H1 (cell line): ENCODE data around the gene RELL1. TPM values are rescaled to one million over a fixed set of nuclear protein-coding genes. Genes with fewer than 3 reads are reported as not detected.

Experiments used
- CTCF ChIA-PET: fragments of 300-600 bp; sonication (Branson Sonifier 250); formaldehyde crosslinking; loops from one replicate; lab custom pipeline; 2021; ENCODE audit not compliant: partially characterized antibody; lab: Charles Lee
- POLR2A ChIA-PET: fragments of 300-600 bp; sonication (Branson Sonifier 250); formaldehyde crosslinking; loops from one replicate; lab custom pipeline; 2021; ENCODE audit warnings: inconsistent platforms; ENCODE audit not compliant: partially characterized antibody; lab: Charles Lee
- DNase-seq, 2 experiments: peaks; one replicate each; pipeline versions ENCODE4 v3.0.0 to v3.0.0-alpha.2; 2010 to 2022; ENCODE audit warnings: low spot score in 2 of 2, low read depth in 1 of 2, mixed read lengths in 1 of 2
- FAIRE-seq: peaks from 2 replicates; lab custom pipeline; 2011; peaks lifted over from hg19 to GRCh38; lab: Jason Lieb, UNC
- H2AFZ ChIP-seq: 2 replicates; pipeline ENCODE4 v1.8.1; 2012; ENCODE audit warnings: low read length, inconsistent platforms
- H2AK5ac ChIP-seq: 2 replicates; pipeline ENCODE4 v1.6.1; 2013; ENCODE audit warnings: low read depth, low read length
- H2BK120ac ChIP-seq: replicated peaks from 2 replicates; pipeline ENCODE3; 2013; ENCODE audit warnings: low read depth, low read length, inconsistent platforms
- H2BK12ac ChIP-seq: 2 replicates; pipeline ENCODE4 v1.6.1; 2013; ENCODE audit warnings: low read depth, low read length
- H2BK15ac ChIP-seq: 2 replicates; pipeline ENCODE4 v1.6.1; 2013; ENCODE audit warnings: low read length
- H2BK20ac ChIP-seq: 2 replicates; pipeline ENCODE4 v1.6.1; 2013; ENCODE audit warnings: low read length
- H2BK5ac ChIP-seq: 2 replicates; pipeline ENCODE4 v1.6.1; 2013; ENCODE audit warnings: low read depth, low read length
- H3K14ac ChIP-seq: 2 replicates; pipeline ENCODE4 v1.6.1; 2013; ENCODE audit warnings: inconsistent platforms; ENCODE audit not compliant: insufficient read length
- H3K18ac ChIP-seq: 2 replicates; pipeline ENCODE4 v1.6.1; 2013; ENCODE audit warnings: low read length; ENCODE audit errors: extremely low read depth
- H3K23ac ChIP-seq: 2 replicates; pipeline ENCODE4 v1.6.1; 2013; ENCODE audit warnings: inconsistent platforms; ENCODE audit not compliant: insufficient read length
- H3K23me2 ChIP-seq: 2 replicates; pipeline ENCODE4 v1.6.1; 2013; ENCODE audit warnings: low read depth, low read length
- H3K27ac ChIP-seq: 2 replicates; pipeline ENCODE4 v1.6.1; 2011; ENCODE audit warnings: low read depth, low read length, inconsistent platforms
- H3K27me3 ChIP-seq, 4 experiments: replicated peaks in 1 of 4; 1 replicate in 1 of 4; 2 replicates in 3 of 4; pipeline versions ENCODE4 v1.6.1 to v1.8.1; 2011 to 2013; ENCODE audit warnings: low read length in 3 of 4, mild to moderate bottlenecking in 3 of 4, inconsistent platforms in 2 of 4, mixed read lengths in 2 of 4, moderate library complexity in 1 of 4; ENCODE audit not compliant: control insufficient read depth in 3 of 4, insufficient read depth in 3 of 4; ENCODE audit errors: extremely low read depth in 1 of 4
- H3K36me3 ChIP-seq, 4 experiments: 2 replicates each; pipeline versions ENCODE4 v1.6.1 to v1.8.1; 2011 to 2013; ENCODE audit warnings: mild to moderate bottlenecking in 4 of 4, low read length in 3 of 4, moderate library complexity in 2 of 4, control low read depth in 1 of 4, inconsistent platforms in 1 of 4; ENCODE audit not compliant: insufficient read depth in 4 of 4, control insufficient read depth in 2 of 4
- H3K4ac ChIP-seq: replicated peaks from 2 replicates; pipeline ENCODE3; 2013; ENCODE audit warnings: low read length, low read depth, mixed read lengths, inconsistent platforms; ENCODE audit not compliant: insufficient read length
- H3K4me1 ChIP-seq, 4 experiments: replicated peaks in 1 of 4; 1 replicate in 1 of 4; 2 replicates in 3 of 4; pipeline versions ENCODE4 v1.6.1 to v1.8.1; 2011 to 2013; ENCODE audit warnings: low read length in 3 of 4, inconsistent platforms in 2 of 4, mixed read lengths in 1 of 4; ENCODE audit not compliant: insufficient read depth in 4 of 4, control insufficient read depth in 3 of 4
- H3K4me2 ChIP-seq, 2 experiments: 2 replicates each; pipeline versions ENCODE4 v1.6.1 to v1.8.1; 2011 to 2013; ENCODE audit warnings: low read depth in 2 of 2, low read length in 2 of 2, control low read depth in 1 of 2, inconsistent platforms in 1 of 2, mild to moderate bottlenecking in 1 of 2; ENCODE audit not compliant: insufficient read depth in 1 of 2
- H3K4me3 ChIP-seq, 4 experiments: fragments of 200-600, 300-600 bp in 1 of 4; sonication (generic), shearing (Covaris generic), sonication (Bioruptor Twin) in 1 of 4; 2 replicates each; pipeline versions ENCODE4 v1.5.1 to v1.8.1; 2011 to 2016; ENCODE audit warnings: low read length in 4 of 4, low read depth in 3 of 4, control low read depth in 2 of 4, inconsistent platforms in 2 of 4, mild to moderate bottlenecking in 2 of 4, mixed read lengths in 1 of 4, moderate library complexity in 1 of 4; ENCODE audit not compliant: insufficient read depth in 2 of 4; ENCODE audit errors: extremely low read depth in 1 of 4
- H3K56ac ChIP-seq: replicated peaks from 2 replicates; pipeline ENCODE3; 2013; ENCODE audit warnings: low read depth, mild to moderate bottlenecking, mixed read lengths, low read length, inconsistent platforms; ENCODE audit not compliant: insufficient read length
- H3K79me1 ChIP-seq: 2 replicates; pipeline ENCODE4 v1.6.1; 2013; ENCODE audit warnings: low read depth, low read length, control low read depth
- H3K79me2 ChIP-seq, 2 experiments: 2 replicates each; pipeline versions ENCODE4 v1.6.1 to v1.8.1; 2012 to 2013; ENCODE audit warnings: low read length in 2 of 2, mild to moderate bottlenecking in 2 of 2, inconsistent platforms in 1 of 2; ENCODE audit not compliant: insufficient read depth in 2 of 2, control insufficient read depth in 1 of 2
- H3K9ac ChIP-seq, 4 experiments: replicated peaks in 1 of 4; 1 replicate in 1 of 4; 2 replicates in 3 of 4; pipeline versions ENCODE4 v1.6.1 to v1.8.1; 2011 to 2013; ENCODE audit warnings: low read depth in 3 of 4, low read length in 3 of 4, control low read depth in 2 of 4, mild to moderate bottlenecking in 2 of 4, moderate library complexity in 2 of 4, inconsistent platforms in 1 of 4; ENCODE audit errors: extremely low read depth in 1 of 4
- H3K9me3 ChIP-seq, 2 experiments: 2 replicates each; pipeline versions ENCODE4 v1.6.1 to v1.8.1; 2012 to 2013; ENCODE audit warnings: mild to moderate bottlenecking in 2 of 2, moderate library complexity in 2 of 2, control low read depth in 1 of 2, inconsistent platforms in 1 of 2, low read depth in 1 of 2, low read length in 1 of 2, mixed read lengths in 1 of 2; ENCODE audit not compliant: insufficient read depth in 2 of 2
- H4K20me1 ChIP-seq, 2 experiments: replicated peaks in 1 of 2; 2 replicates each; pipeline versions ENCODE3 to v1.8.1; 2011 to 2013; ENCODE audit warnings: inconsistent platforms in 2 of 2, low read length in 2 of 2, mild to moderate bottlenecking in 1 of 2; ENCODE audit not compliant: insufficient read depth in 2 of 2, control insufficient read depth in 1 of 2
- H4K5ac ChIP-seq: 2 replicates; pipeline ENCODE4 v1.6.1; 2013; ENCODE audit warnings: low read length, low read depth, mixed read lengths, inconsistent platforms; ENCODE audit not compliant: insufficient read length
- H4K8ac ChIP-seq: 2 replicates; pipeline ENCODE4 v1.8.0; 2013; ENCODE audit warnings: mild to moderate bottlenecking, moderate library complexity, low read length, inconsistent platforms; ENCODE audit not compliant: insufficient read depth; ENCODE audit errors: extremely low read depth
- H4K91ac ChIP-seq: replicated peaks from 2 replicates; pipeline ENCODE3; 2013; ENCODE audit warnings: low read length, mixed read lengths, inconsistent platforms; ENCODE audit not compliant: insufficient read length
- POLR2AphosphoS5 ChIP-seq: IDR thresholded peaks from 2 replicates; pipeline ENCODE4 v1.6.1; 2011; ENCODE audit warnings: low read depth, low read length
- WGBS, 2 experiments: shearing (Covaris generic) in 1 of 2; methylation state at CpG; one replicate each; pipeline versions ENCODE4 v1.1.6 to v1.1.7; 2013 to 2015; ENCODE audit warnings: low lambda C conversion rate in 2 of 2, mixed read lengths in 2 of 2, inconsistent platforms in 1 of 2, low coverage in 1 of 2, missing lambda C conversion rate in 1 of 2; ENCODE audit not compliant: insufficient replicate concordance in 2 of 2, insufficient coverage in 1 of 2, insufficient read length in 1 of 2; ENCODE audit errors: extremely low coverage in 1 of 2, missing lambda C conversion rate in 1 of 2; 5-methylcytosine and 5-hydroxymethylcytosine counted together
- polyA plus RNA-seq, 7 experiments: library from polyadenylated mRNA; depleted of rRNA in 3 of 7; stranded (reverse) in 5 of 7; unstranded in 2 of 7; fragments of >200 nt in 5 of 7; fragments of 200-250 nt in 2 of 7; gene quantifications; 1 replicate in 5 of 7; 2 replicates in 1 of 7; 4 replicates in 1 of 7; pipeline versions ENCODE4 v1.2.1 to v1.2.3, GENCODE V29; 2011 to 2013; ENCODE audit warnings: missing spikeins in 2 of 7, mixed read lengths in 2 of 7
- total RNA-seq: library from RNA; stranded (reverse); fragmentation: NEBNext Ultra II Directional; extraction: Animal tissue kit (Norgen Biotek cat#: 25700); gene quantifications from 2 replicates; pipeline ENCODE4 v1.2.1, GENCODE V29; 2021

The RELL1 gene
- total and polyA plus RNA-seq, 2 of the 8 experiments (the other 6 are each of a cell fraction or from before 2014, with no cell fraction given) = 2.1 to 14.1 TPM

DNA sequence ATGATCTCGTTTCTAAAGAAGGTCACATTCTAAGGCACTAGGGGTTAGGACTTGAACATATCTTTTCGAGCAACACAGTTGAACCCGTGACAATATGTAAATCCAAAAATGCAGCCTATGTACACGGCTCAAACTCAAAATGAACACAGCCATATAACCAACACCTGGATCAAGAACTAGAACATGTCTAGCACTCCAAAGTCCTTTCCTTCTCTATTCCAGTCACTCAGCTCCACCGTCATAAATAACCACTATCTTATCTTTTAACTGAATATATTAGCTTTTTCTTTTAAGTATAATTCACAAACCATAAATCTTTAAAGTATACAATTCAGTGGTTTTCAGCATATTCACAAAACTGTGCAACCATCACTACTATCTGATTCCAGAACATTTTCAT lies 19.4 kb upstream of the RELL1 start:
- no peaks in the 10 kb centered on the region for H3K79me1 ChIP-seq
- H3K4me1 ChIP-seq = no peaks in the 10 kb centered on the region
- no peak overlapping the region for H3K18ac ChIP-seq
- no peak overlapping the region for H3K9ac ChIP-seq
- 86% methylated on average over 5 of the region's 5 CpGs; no CpG with 5 or more reads in 1 of the 2 experiments for WGBS, 2 experiments
- no peak overlapping the region for H3K56ac ChIP-seq
- H4K8ac ChIP-seq = no peak overlapping the region
- no peak overlapping the region for H2BK120ac ChIP-seq
- DNase-seq (no peak), FAIRE-seq (no peak)
- H2BK20ac ChIP-seq = no peak overlapping the region
- no peaks in the 10 kb centered on the region for H3K23me2 ChIP-seq
- ChIA-PET POLR2A (no interaction called here), CTCF (no interaction called here)
- H4K20me1 ChIP-seq = no peaks in the 10 kb centered on the region
- no peak overlapping the region for H3K4ac ChIP-seq
- no peaks in the 10 kb centered on the region for H3K9me3 ChIP-seq
- H3K4me3 ChIP-seq = no peak overlapping the region
- no peak for TF ChIP-seq POLR2AphosphoS5
- H3K4me2 ChIP-seq = no peak overlapping the region
- no peak overlapping the region for H2BK15ac ChIP-seq
- no peaks in the 10 kb centered on the region for H3K36me3 ChIP-seq
- H2AK5ac ChIP-seq = no peak overlapping the region
- no peak overlapping the region for H3K23ac ChIP-seq
- H2AFZ ChIP-seq = no peak overlapping the region
- no peak overlapping the region for H4K5ac ChIP-seq
- no peak overlapping the region for H4K91ac ChIP-seq
- no peaks in the 10 kb centered on the region for H3K27me3 ChIP-seq
- H2BK5ac ChIP-seq = no peak overlapping the region
- no peak overlapping the region for H3K14ac ChIP-seq
- no peak overlapping the region for H2BK12ac ChIP-seq
- H3K27ac ChIP-seq = no peak overlapping the region
- no peaks in the 10 kb centered on the region for H3K79me2 ChIP-seq
